Kidney epithelial cell (primary cell): Measurements from ENCODE around the gene SRPK3. TPM values are rescaled to one million over a fixed set of nuclear protein-coding genes. Genes with fewer than 3 reads are reported as not detected.

Source experiments
- DNase-seq: peaks from one replicate; pipeline ENCODE4 v3.0.0-alpha.2; 2010; ENCODE audit warnings: low read depth
- H3K27me3 ChIP-seq: 2 replicates; pipeline ENCODE4 v1.6.0; 2011; ENCODE audit warnings: low read length; ENCODE audit not compliant: control insufficient read depth, insufficient read depth
- H3K36me3 ChIP-seq: 2 replicates; pipeline ENCODE4 v1.5.1; 2011; ENCODE audit warnings: low read length; ENCODE audit not compliant: control insufficient read depth, insufficient read depth
- H3K4me3 ChIP-seq: 2 replicates; pipeline ENCODE4 v1.5.1; 2011; ENCODE audit warnings: low read depth, mild to moderate bottlenecking, control low read depth, low read length
- CTCF ChIP-seq: IDR thresholded peaks from 2 replicates; pipeline ENCODE4 v1.5.1; 2011; ENCODE audit warnings: mild to moderate bottlenecking, moderate library complexity, low read length, control low read depth, inconsistent platforms; ENCODE audit not compliant: insufficient read depth, poor library complexity, severe bottlenecking
- total RNA-seq: library from RNA; depleted of rRNA; stranded (reverse); fragments of >200 nt; gene quantifications from 2 replicates; pipeline ENCODE4 v1.2.3, GENCODE V29; 2015

SRPK3 gene
- total RNA-seq, 1 donor from 2014 or later = 0.08 TPM

GRCh38 chrX:153782871-153783270 is 2.0 kb downstream of the SRPK3 start:
- no peak for DNase-seq
- Histone ChIP-seq H3K27me3 (no peaks in the 10 kb centered on the region), H3K36me3 (no peaks in the 10 kb centered on the region), H3K4me3 (no peak overlapping the region)
- no peak for TF ChIP-seq CTCF

- no peaks in the 10 kb centered on the region for H3K36me3 ChIP-seq
- H3K4me3 ChIP-seq = no peak overlapping the region
- no peak for TF ChIP-seq CTCF
- no peaks in the 10 kb centered on the region for H3K27me3 ChIP-seq
- DNase-seq = no peak
Observed at GRCh38 chrX:153783378-153784013, 2.7 kb downstream of the SRPK3 start.

GRCh38 chrX:153784325-153784967 is 3.6 kb downstream of the SRPK3 start:
- H3K27me3 ChIP-seq = no peaks in the 10 kb centered on the region
- DNase-seq = no peak
- H3K4me3 ChIP-seq = no peak overlapping the region
- TF ChIP-seq CTCF = no peak
- H3K36me3 ChIP-seq = no peaks in the 10 kb centered on the region

GRCh38 chrX:153786669-153787068 is 5.8 kb downstream of the SRPK3 start:
- DNase-seq = no peak
- Histone ChIP-seq H3K36me3 (no peaks in the 10 kb centered on the region), H3K27me3 (no peaks in the 10 kb centered on the region), H3K4me3 (no peak overlapping the region)
- no peak for TF ChIP-seq CTCF

GRCh38 chrX:153789654-153790053 is 8.8 kb downstream of the SRPK3 start:
- Histone ChIP-seq H3K4me3 (no peak overlapping the region), H3K36me3 (no peaks in the 10 kb centered on the region), H3K27me3 (no peaks in the 10 kb centered on the region)
- DNase-seq = no peak
- TF ChIP-seq CTCF = no peak
